ENCODE data around the gene ISG15. TPM values are rescaled to one million over a fixed set of nuclear protein-coding genes. Genes with fewer than 3 reads are reported as not detected.

The ISG15 gene
- total RNA-seq, 2 donors from 2014 or later = 8.3 to 29.0 TPM

DNA sequence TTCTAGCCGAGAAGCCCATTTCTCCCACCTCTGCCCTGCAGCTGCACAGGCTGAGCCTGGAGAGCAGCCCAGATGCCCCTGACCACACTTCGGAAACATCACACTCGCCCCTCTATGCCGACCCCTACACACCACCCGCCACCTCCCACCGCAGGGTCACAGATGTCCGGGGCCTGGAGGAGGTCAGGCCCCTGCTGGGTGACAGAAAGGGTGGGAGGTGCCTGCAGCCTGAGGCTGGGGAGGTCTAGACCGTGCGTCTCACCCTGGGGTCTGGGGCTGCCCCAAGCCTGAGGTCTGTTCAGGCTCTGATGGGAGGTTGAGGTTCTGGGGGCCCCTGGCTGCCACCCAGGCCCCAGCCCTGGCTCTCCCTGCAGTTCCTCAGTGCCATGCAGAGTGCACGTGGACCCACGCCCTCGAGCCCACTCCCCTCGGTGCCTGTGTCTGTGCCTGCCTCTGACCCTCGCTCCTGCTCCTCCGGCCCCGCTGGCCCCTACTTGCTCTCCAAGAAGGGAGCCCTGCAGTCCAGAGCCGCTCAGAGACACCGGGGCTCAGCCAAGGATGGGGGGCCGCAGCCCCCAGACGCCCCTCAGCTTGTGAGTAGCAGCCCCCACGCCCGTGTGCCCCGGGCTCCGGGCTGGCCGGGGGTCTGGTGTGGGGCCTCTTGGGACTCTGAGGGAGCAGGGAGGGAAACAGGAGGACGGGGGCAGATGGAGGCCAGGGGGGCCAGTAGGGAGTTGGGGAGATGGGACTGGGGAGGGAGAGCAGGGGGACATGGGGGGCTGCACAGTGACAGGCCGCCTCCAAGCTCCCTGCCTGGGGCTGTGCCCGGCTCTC, 39.6 kb upstream of the ISG15 start:
- TF ChIP-seq, protein P1, sequence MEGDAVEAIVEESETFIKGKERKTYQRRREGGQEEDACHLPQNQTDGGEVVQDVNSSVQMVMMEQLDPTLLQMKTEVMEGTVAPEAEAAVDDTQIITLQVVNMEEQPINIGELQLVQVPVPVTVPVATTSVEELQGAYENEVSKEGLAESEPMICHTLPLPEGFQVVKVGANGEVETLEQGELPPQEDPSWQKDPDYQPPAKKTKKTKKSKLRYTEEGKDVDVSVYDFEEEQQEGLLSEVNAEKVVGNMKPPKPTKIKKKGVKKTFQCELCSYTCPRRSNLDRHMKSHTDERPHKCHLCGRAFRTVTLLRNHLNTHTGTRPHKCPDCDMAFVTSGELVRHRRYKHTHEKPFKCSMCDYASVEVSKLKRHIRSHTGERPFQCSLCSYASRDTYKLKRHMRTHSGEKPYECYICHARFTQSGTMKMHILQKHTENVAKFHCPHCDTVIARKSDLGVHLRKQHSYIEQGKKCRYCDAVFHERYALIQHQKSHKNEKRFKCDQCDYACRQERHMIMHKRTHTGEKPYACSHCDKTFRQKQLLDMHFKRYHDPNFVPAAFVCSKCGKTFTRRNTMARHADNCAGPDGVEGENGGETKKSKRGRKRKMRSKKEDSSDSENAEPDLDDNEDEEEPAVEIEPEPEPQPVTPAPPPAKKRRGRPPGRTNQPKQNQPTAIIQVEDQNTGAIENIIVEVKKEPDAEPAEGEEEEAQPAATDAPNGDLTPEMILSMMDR (IDR thresholded peaks at IDR 0.05) = no peak
- no peak for TF ChIP-seq POLR2A (IDR thresholded peaks at IDR 0.05)
- Histone ChIP-seq H3K27me3 (peaks cover 0 to 6% of the 10 kb centered on the region in 2 donors), H3K27ac (no peak overlapping the region), H3K36me3 (replicated peaks in 1 of 2; ENCODE audit: insufficient read depth in 1 of 2, low read depth in 2 of 2) (no peaks in the 10 kb centered on the region), H3K4me1 (peaks cover 10% of the 10 kb centered on the region), H3K4me3 (no peak overlapping the region), H3K9me3 (no peaks in the 10 kb centered on the region)
- DNase-seq = no peak
- WGBS, 2 donors = 68 to 69% methylated on average over 13 to 28 of the region's 28 CpGs
- no peak for ATAC-seq
- intact Hi-C loops (cut with DNase I) = no loop called here

DNA sequence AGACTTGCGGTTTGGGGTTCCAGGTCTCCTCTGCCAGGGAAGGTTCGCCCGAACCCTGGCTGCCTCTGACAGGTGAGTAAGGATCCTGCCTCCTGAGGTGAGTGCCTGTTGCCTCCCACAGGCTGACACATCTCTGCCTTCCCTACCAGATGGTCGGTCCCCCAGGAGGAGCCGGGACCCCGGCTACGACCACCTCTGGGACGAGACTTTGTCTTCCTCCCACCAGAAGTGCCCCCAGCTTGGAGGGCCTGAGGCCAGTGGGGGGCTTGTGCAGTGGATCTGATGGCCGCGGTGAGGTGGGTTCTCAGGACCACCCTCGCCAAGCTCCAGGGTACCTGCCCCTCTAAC, 39.0 kb upstream of the ISG15 start:
- no peak overlapping the region for H3K27ac ChIP-seq

DNA sequence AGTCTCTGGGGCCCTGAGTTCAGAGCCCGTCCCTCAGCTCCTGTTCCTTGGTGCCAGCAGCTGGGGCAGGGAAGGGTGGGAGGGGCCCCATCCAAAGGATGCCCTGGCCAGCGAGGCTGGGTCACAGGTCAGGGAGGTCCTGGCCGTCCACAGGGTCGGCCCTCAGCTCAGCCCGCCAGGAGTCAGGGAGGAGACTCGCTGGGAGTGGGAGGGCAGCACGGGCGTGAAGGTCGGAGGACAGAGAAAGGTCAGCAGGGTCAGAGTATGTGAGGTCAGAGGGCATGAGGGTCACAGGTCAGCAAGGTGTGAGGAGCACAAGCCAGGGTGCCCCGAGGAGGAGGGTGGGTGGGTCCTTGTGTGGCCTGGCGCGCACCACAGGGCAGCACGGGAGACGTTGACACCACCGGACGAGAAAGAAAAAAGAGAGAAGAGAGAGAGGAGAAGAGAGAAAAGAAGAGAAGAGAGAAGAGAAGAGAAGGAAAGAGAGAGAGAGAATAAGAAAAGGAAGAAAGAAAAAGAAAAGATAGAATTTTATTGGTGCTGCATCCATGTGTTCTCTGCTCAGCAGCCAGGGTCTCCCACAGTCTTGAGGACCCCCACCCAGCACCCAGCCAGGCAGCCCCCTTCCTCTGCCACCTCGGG, 38.5 kb upstream of the ISG15 start:
- H3K4me3 ChIP-seq = no peak overlapping the region
- no peak overlapping the region for H3K27ac ChIP-seq
- H3K36me3 ChIP-seq (replicated peaks in 1 of 2; ENCODE audit: insufficient read depth in 1 of 2, low read depth in 2 of 2) = no peaks in the 10 kb centered on the region
- DNase-seq = no peak
- H3K9me3 ChIP-seq = no peaks in the 10 kb centered on the region
- no peak for ATAC-seq
- peaks cover 10% of the 10 kb centered on the region for H3K4me1 ChIP-seq
- WGBS, 2 donors = 60 to 63% methylated on average over 16 to 17 of the region's 17 CpGs
- peaks cover 0 to 6% of the 10 kb centered on the region in 2 donors for H3K27me3 ChIP-seq
- TF ChIP-seq, protein P1 (IDR thresholded peaks at IDR 0.05) = no peak
- no peak for TF ChIP-seq POLR2A (IDR thresholded peaks at IDR 0.05)
- intact Hi-C loops (cut with DNase I) = no loop called here

More for the DNA sequence above, 39.0 kb upstream of the ISG15 start:
- Histone ChIP-seq H3K4me1 (peaks cover 10% of the 10 kb centered on the region), H3K27me3 (peaks cover 0 to 6% of the 10 kb centered on the region in 2 donors), H3K4me3 (no peak overlapping the region), H3K36me3 (replicated peaks in 1 of 2; ENCODE audit: insufficient read depth in 1 of 2, low read depth in 2 of 2) (no peaks in the 10 kb centered on the region), H3K9me3 (no peaks in the 10 kb centered on the region)
- no peak for DNase-seq
- 69 to 81% methylated on average over 8 to 11 of the region's 11 CpGs for WGBS, 2 donors
- intact Hi-C loops (cut with DNase I) = no loop called here
- TF ChIP-seq POLR2A (IDR thresholded peaks at IDR 0.05) = no peak
- TF ChIP-seq, protein P1 (IDR thresholded peaks at IDR 0.05) = no peak
- ATAC-seq = no peak

DNA sequence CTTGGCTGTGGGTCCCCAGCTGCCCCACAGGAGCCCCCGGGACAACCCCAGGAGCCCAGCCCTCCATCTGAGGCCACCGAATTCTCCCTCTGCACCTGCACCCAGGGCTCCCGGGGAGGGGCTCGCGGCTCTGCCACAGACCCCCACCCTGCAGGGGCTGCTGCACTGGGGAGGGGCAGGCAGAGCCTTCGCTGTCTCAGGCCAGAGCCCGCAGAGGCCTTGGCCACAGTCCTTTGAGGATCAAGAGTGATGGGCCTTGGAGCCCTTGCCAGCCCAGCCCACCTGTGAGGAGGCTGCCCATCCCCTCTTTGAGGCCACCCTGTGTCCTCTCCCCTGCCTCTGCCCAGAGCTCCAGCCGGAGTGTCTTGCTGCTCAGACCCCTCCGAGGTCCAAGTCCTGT, 37.9 kb upstream of the ISG15 start:
- intact Hi-C loops (cut with DNase I) = no loop called here
- no peak for TF ChIP-seq POLR2A (IDR thresholded peaks at IDR 0.05)
- TF ChIP-seq, protein P1 (IDR thresholded peaks at IDR 0.05) = no peak
- Histone ChIP-seq H3K36me3 (replicated peaks in 1 of 2; ENCODE audit: insufficient read depth in 1 of 2, low read depth in 2 of 2) (no peaks in the 10 kb centered on the region), H3K9me3 (no peaks in the 10 kb centered on the region), H3K4me1 (peaks cover 10% of the 10 kb centered on the region), H3K27ac (no peak overlapping the region), H3K27me3 (peaks cover 0 to 6% of the 10 kb centered on the region in 2 donors), H3K4me3 (no peak overlapping the region)
- no peak for ATAC-seq
- 50 to 54% methylated on average over 2 to 6 of the region's 9 CpGs for WGBS, 2 donors
- no peak for DNase-seq

Data from body of pancreas (tissue), 4 donors.